Bronchial epithelial cell (primary cell): ENCODE results near the gene NRGN. TPM values are rescaled to one million over a fixed set of nuclear protein-coding genes. Genes with fewer than 3 reads are reported as not detected.

Experiments
- DNase-seq: peaks from one replicate; pipeline ENCODE4 v3.0.0-alpha.2; 2010; ENCODE audit warnings: low read depth
- FAIRE-seq: peaks from 2 replicates; lab custom pipeline; 2011; peaks lifted over from hg19 to GRCh38; lab: Jason Lieb, UNC
- H3K27me3 ChIP-seq: 2 replicates; pipeline ENCODE4 v1.5.1; 2011; ENCODE audit warnings: low read length; ENCODE audit not compliant: control insufficient read depth, insufficient read depth
- H3K36me3 ChIP-seq: 2 replicates; pipeline ENCODE4 v1.5.1; 2011; ENCODE audit warnings: low read length; ENCODE audit not compliant: control insufficient read depth, insufficient read depth
- H3K4me3 ChIP-seq: 2 replicates; pipeline ENCODE4 v1.5.1; 2011; ENCODE audit warnings: mild to moderate bottlenecking, low read depth, low read length, control low read depth
- CTCF ChIP-seq: IDR thresholded peaks from 2 replicates; pipeline ENCODE4 v1.5.1; 2011; ENCODE audit warnings: mild to moderate bottlenecking, moderate library complexity, low read length, control low read depth, inconsistent platforms; ENCODE audit not compliant: insufficient read depth, severe bottlenecking
- total RNA-seq: library from RNA; depleted of rRNA; stranded (reverse); fragments of >200 nt; gene quantifications from 2 replicates; pipeline ENCODE4 v1.2.1, GENCODE V29; 2014

NRGN gene
- total RNA-seq, 1 donor from 2014 or later, result not detected

- TF ChIP-seq CTCF, result no peak
- Histone ChIP-seq H3K4me3 (no peak overlapping the region), H3K27me3 (no peaks in the 10 kb centered on the region), H3K36me3 (no peaks in the 10 kb centered on the region)
- FAIRE-seq (peak; percentile 7), DNase-seq (no peak)
Measured at GRCh38 chr11:124712392-124712791, 27.4 kb upstream of the NRGN start.

GRCh38 chr11:124716591-124716990 is 23.2 kb upstream of the NRGN start:
- H3K4me3 ChIP-seq, result no peak overlapping the region
- FAIRE-seq (no peak), DNase-seq (peak; percentile 55)
- TF ChIP-seq CTCF, result no peak
- H3K27me3 ChIP-seq, result no peaks in the 10 kb centered on the region
- H3K36me3 ChIP-seq, result no peaks in the 10 kb centered on the region

GRCh38 chr11:124717421-124717785 is 22.3 kb upstream of the NRGN start:
- Histone ChIP-seq H3K4me3 (no peak overlapping the region), H3K36me3 (no peaks in the 10 kb centered on the region), H3K27me3 (no peaks in the 10 kb centered on the region)
- TF ChIP-seq CTCF, result no peak
- FAIRE-seq, result peak; percentile 47
- peak; percentile 89 for DNase-seq

- no peak for TF ChIP-seq CTCF
- Histone ChIP-seq H3K4me3 (peak overlapping the region; percentile 34), H3K36me3 (no peaks in the 10 kb centered on the region), H3K27me3 (no peaks in the 10 kb centered on the region)
- FAIRE-seq (no peak), DNase-seq (peak; percentile 10)
Measured at GRCh38 chr11:124717786-124718651, 21.7 kb upstream of the NRGN start.

- no peak for TF ChIP-seq CTCF
- Histone ChIP-seq H3K36me3 (no peaks in the 10 kb centered on the region), H3K27me3 (no peaks in the 10 kb centered on the region), H3K4me3 (no peak overlapping the region)
- DNase-seq (no peak), FAIRE-seq (no peak)
Measured at GRCh38 chr11:124718801-124719200, 20.9 kb upstream of the NRGN start.
